ENCODE results near the gene CCDC157.

The CCDC157 gene

DNA sequence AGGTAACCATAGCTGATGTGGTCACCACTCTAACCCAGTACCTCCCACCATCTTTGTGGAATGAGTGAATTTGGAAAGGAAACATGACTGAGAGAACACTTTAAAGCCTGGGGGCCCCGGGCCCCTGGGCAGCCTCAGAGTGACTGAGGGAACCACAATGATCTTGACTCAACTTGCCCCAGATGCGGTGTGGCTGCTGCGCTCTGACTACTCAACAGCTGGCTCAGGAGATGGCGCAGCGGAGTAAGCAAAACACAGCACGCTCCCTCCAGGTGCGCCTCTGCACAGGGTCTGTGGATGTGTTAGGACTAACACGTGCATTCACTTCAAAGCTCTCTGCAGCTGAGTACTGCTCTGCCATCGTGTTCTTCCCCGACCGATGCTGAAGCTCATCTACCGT is 24.5 kb downstream of the CCDC157 start:
- Histone ChIP-seq H3K27me3 (ENCODE audit: control insufficient read depth in 1 of 2, insufficient read depth in 2 of 2, low read length in 2 of 2) (no peaks in the 10 kb centered on the region), H3K4me3 (ENCODE audit: low read depth in 1 of 2, low read length in 2 of 2) (no peak overlapping the region), H3K9me3 (ENCODE audit: low read length) (no peaks in the 10 kb centered on the region), H3K4me1 (ENCODE audit: insufficient read depth, low read length) (peaks cover 6% of the 10 kb centered on the region), H3K27ac (ENCODE audit: low read depth, low read length) (no peak overlapping the region), H3K9ac (ENCODE audit: low read length) (no peak overlapping the region), H3K36me3 (ENCODE audit: insufficient read depth, low read length) (no peaks in the 10 kb centered on the region)

- Histone ChIP-seq H3K27me3 (ENCODE audit: control insufficient read depth in 1 of 2, insufficient read depth in 2 of 2, low read length in 2 of 2) (no peaks in the 10 kb centered on the region), H3K4me3 (ENCODE audit: low read depth in 1 of 2, low read length in 2 of 2) (no peak overlapping the region), H3K36me3 (ENCODE audit: insufficient read depth, low read length) (no peaks in the 10 kb centered on the region)
Observed at GRCh38 chr22:30382340-30382739, 25.5 kb downstream of the CCDC157 start.

GRCh38 chr22:30383061-30383460 is 26.3 kb downstream of the CCDC157 start:
- no peak overlapping the region for H3K27ac ChIP-seq (ENCODE audit: low read depth, low read length)
- H3K36me3 ChIP-seq (ENCODE audit: insufficient read depth, low read length), result no peaks in the 10 kb centered on the region
- H3K4me1 ChIP-seq (ENCODE audit: insufficient read depth, low read length), result peaks cover 11% of the 10 kb centered on the region
- H3K9me3 ChIP-seq (ENCODE audit: low read length), result no peaks in the 10 kb centered on the region
- H3K27me3 ChIP-seq (ENCODE audit: control insufficient read depth in 1 of 2, insufficient read depth in 2 of 2, low read length in 2 of 2), result no peaks in the 10 kb centered on the region
- H3K9ac ChIP-seq (ENCODE audit: low read length), result no peak overlapping the region
- no peak overlapping the region for H3K4me3 ChIP-seq (ENCODE audit: low read depth in 1 of 2, low read length in 2 of 2)

More at GRCh38 chr22:30382340-30382739, 25.5 kb downstream of the CCDC157 start:
- Histone ChIP-seq H3K4me1 (ENCODE audit: insufficient read depth, low read length) (peaks cover 11% of the 10 kb centered on the region), H3K9me3 (ENCODE audit: low read length) (no peaks in the 10 kb centered on the region), H3K9ac (ENCODE audit: low read length) (no peak overlapping the region), H3K27ac (ENCODE audit: low read depth, low read length) (no peak overlapping the region)

DNA sequence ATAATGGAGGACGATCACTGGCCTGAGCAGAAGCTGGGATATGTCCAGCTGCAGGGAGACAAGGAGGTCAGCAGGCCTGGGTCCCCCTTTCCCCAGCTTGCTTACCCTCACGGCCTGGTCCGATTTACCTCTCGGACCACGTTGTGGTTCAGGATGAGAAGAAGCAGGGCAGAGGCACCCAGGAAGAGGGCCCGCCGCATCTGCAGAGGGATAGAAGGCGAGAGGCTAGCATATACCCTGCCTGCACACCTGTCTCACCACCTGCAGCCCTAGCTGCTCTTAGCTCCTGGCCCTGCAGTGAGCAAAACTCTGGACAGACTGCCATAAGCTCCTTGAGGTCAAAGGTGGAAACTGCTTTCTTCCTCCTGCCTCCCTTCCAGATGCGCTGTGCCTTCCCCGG is 29.1 kb downstream of the CCDC157 start:
- Histone ChIP-seq H3K4me1 (ENCODE audit: insufficient read depth, low read length) (peaks cover 11% of the 10 kb centered on the region), H3K9ac (ENCODE audit: low read length) (no peak overlapping the region), H3K4me3 (ENCODE audit: low read depth in 1 of 2, low read length in 2 of 2) (no peak overlapping the region), H3K9me3 (ENCODE audit: low read length) (no peaks in the 10 kb centered on the region), H3K27me3 (ENCODE audit: control insufficient read depth in 1 of 2, insufficient read depth in 2 of 2, low read length in 2 of 2) (no peaks in the 10 kb centered on the region), H3K27ac (ENCODE audit: low read depth, low read length) (no peak overlapping the region), H3K36me3 (ENCODE audit: insufficient read depth, low read length) (no peaks in the 10 kb centered on the region)

- Histone ChIP-seq H3K4me1 (ENCODE audit: insufficient read depth, low read length) (peaks cover 11% of the 10 kb centered on the region), H3K9ac (ENCODE audit: low read length) (no peak overlapping the region), H3K36me3 (ENCODE audit: insufficient read depth, low read length) (no peaks in the 10 kb centered on the region), H3K9me3 (ENCODE audit: low read length) (no peaks in the 10 kb centered on the region), H3K27ac (ENCODE audit: low read depth, low read length) (peak overlapping the region; percentile 39), H3K27me3 (ENCODE audit: control insufficient read depth in 1 of 2, insufficient read depth in 2 of 2, low read length in 2 of 2) (no peaks in the 10 kb centered on the region), H3K4me3 (ENCODE audit: low read depth in 1 of 2, low read length in 2 of 2) (peak overlapping the region; percentile 44 to 65)
Observed at GRCh38 chr22:30386608-30386959, 29.8 kb downstream of the CCDC157 start.

GRCh38 chr22:30386960-30387827 is 30.4 kb downstream of the CCDC157 start, which contains the start of gene RNF215:
Gene RNF215 (minus strand): TSS chr22:30387411. CDS start chr22:30387313, 98 bp downstream.
- no peak within 1 kb of the TSS for H3K9ac ChIP-seq (ENCODE audit: low read length)

DNA sequence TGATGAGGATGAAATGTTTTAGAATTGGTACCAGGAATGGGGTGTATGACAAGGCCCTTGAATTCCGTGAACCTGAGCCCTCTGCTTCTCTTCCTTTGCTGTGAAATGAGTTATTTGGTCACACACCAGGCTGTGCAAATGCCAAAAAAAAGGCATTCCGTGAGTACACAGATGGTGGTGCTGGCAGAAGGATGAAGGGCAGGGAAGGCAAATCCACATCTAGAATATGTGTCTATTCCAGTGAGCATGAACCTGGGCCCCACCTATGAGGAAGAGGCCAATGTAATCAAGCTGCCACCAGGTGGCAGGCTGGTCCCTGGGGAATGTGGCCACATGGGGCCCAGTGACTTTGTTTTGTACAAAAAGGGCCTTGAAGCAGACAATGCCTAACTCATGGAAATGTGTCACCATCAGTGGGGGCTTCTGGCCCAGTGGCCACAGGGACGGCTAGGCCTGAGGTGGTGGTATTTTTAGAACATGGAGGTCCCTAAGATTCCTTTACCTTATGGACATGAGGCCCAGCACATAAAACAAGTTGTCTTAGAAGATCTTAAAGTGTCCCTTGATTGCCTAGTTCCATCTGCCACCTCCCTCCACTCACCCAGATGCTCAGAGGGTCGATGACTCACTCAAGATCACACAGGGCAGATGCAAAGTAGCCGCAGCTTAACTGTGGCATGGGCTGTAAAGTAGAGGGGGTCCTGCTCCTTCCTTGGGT is 34.3 kb downstream of the CCDC157 start:
- peaks cover 0 to 6% of the 10 kb centered on the region in 2 donors for H3K27me3 ChIP-seq (ENCODE audit: control insufficient read depth in 1 of 2, insufficient read depth in 2 of 2, low read length in 2 of 2)
- peaks cover 7% of the 10 kb centered on the region for H3K4me1 ChIP-seq (ENCODE audit: insufficient read depth, low read length)
- no peak overlapping the region for H3K27ac ChIP-seq (ENCODE audit: low read depth, low read length)
- H3K4me3 ChIP-seq (ENCODE audit: low read depth in 1 of 2, low read length in 2 of 2), result no peak overlapping the region
- H3K36me3 ChIP-seq (ENCODE audit: insufficient read depth, low read length), result no peaks in the 10 kb centered on the region
- no peak overlapping the region for H3K9ac ChIP-seq (ENCODE audit: low read length)
- H3K9me3 ChIP-seq (ENCODE audit: low read length), result no peaks in the 10 kb centered on the region

More at GRCh38 chr22:30386960-30387827, 30.4 kb downstream of the CCDC157 start, which contains the start of gene RNF215:
- peak within 1 kb of the TSS; percentile 44 to 65 for H3K4me3 ChIP-seq (ENCODE audit: low read depth in 1 of 2, low read length in 2 of 2)
- H3K27ac ChIP-seq (ENCODE audit: low read depth, low read length), result peak within 1 kb of the TSS; percentile 39
- no peaks in the 10 kb centered on the region for H3K36me3 ChIP-seq (ENCODE audit: insufficient read depth, low read length)
- peaks cover 11% of the 10 kb centered on the region for H3K4me1 ChIP-seq (ENCODE audit: insufficient read depth, low read length)
- no peaks in the 10 kb centered on the region for H3K9me3 ChIP-seq (ENCODE audit: low read length)
- H3K27me3 ChIP-seq (ENCODE audit: control insufficient read depth in 1 of 2, insufficient read depth in 2 of 2, low read length in 2 of 2), result no peaks in the 10 kb centered on the region

DNA sequence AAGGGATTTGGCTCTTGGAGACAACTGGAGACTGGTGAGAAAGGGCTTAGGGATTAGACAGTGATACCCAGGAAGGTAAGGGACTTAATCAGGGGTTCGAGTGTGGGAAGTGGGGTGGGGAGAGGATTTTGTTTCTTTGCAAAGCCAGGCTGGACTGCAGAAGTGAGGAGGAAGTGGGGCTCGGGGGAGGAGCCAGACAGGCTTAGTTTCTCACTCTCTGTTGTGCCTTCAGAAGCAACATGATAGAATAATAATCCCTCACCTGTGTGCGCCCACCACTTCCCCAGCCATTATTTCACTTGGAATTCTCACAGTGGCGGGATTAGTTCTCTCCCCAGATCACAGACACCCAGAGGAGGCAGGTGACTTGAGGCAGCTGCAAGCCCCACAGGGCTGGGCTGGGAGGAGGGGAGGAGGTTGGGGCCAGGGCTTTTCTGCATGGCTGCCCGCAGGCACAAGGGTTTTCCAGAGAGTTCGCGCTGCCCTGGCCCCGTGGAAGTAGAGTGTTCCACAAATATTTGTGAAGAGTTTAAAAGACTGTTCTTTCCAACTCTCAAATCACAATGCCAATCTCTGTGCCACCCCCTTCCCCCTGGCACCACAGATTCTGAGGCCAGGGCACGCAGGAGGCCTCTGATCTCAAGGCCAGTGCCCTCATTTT is 36.0 kb downstream of the CCDC157 start:
- Histone ChIP-seq H3K4me3 (ENCODE audit: low read depth in 1 of 2, low read length in 2 of 2) (no peak overlapping the region), H3K4me1 (ENCODE audit: insufficient read depth, low read length) (peaks cover 8% of the 10 kb centered on the region), H3K9ac (ENCODE audit: low read length) (no peak overlapping the region), H3K27me3 (ENCODE audit: control insufficient read depth in 1 of 2, insufficient read depth in 2 of 2, low read length in 2 of 2) (peaks cover 0 to 11% of the 10 kb centered on the region in 2 donors), H3K9me3 (ENCODE audit: low read length) (no peaks in the 10 kb centered on the region), H3K36me3 (ENCODE audit: insufficient read depth, low read length) (no peaks in the 10 kb centered on the region), H3K27ac (ENCODE audit: low read depth, low read length) (no peak overlapping the region)

- Histone ChIP-seq H3K27me3 (ENCODE audit: control insufficient read depth in 1 of 2, insufficient read depth in 2 of 2, low read length in 2 of 2) (peaks cover 0 to 11% of the 10 kb centered on the region in 2 donors), H3K27ac (ENCODE audit: low read depth, low read length) (no peak overlapping the region), H3K36me3 (ENCODE audit: insufficient read depth, low read length) (no peaks in the 10 kb centered on the region), H3K9me3 (ENCODE audit: low read length) (no peaks in the 10 kb centered on the region), H3K4me1 (ENCODE audit: insufficient read depth, low read length) (peaks cover 13% of the 10 kb centered on the region), H3K9ac (ENCODE audit: low read length) (no peak overlapping the region), H3K4me3 (ENCODE audit: low read depth in 1 of 2, low read length in 2 of 2) (no peak overlapping the region)
Observed at GRCh38 chr22:30393322-30393680, 36.5 kb downstream of the CCDC157 start.

- Histone ChIP-seq H3K27ac (ENCODE audit: low read depth, low read length) (no peak overlapping the region), H3K4me1 (ENCODE audit: insufficient read depth, low read length) (peaks cover 15% of the 10 kb centered on the region), H3K4me3 (ENCODE audit: low read depth in 1 of 2, low read length in 2 of 2) (no peak overlapping the region), H3K36me3 (ENCODE audit: insufficient read depth, low read length) (no peaks in the 10 kb centered on the region), H3K27me3 (ENCODE audit: control insufficient read depth in 1 of 2, insufficient read depth in 2 of 2, low read length in 2 of 2) (peaks cover 0 to 11% of the 10 kb centered on the region in 2 donors), H3K9me3 (ENCODE audit: low read length) (no peaks in the 10 kb centered on the region), H3K9ac (ENCODE audit: low read length) (no peak overlapping the region)
Observed at GRCh38 chr22:30393885-30394284, 37.1 kb downstream of the CCDC157 start.
